Right lobe of liver (tissue), 6 donors: ENCODE data around the gene BIN2. TPM values are rescaled to one million over a fixed set of nuclear protein-coding genes. Genes with fewer than 3 reads are reported as not detected.
"Not testable (repeated sequence)": the region's sequence is repeated elsewhere in the genome, so short reads cannot be mapped to it uniquely, and the experiment has no call there.

Experiments
- ATAC-seq, 4 donors: fragments of 200-7000 bp; cut with Tn5 transposase; one replicate each; pipeline ENCODE4 v1.9.1; 2020; ENCODE audit warnings: mild to moderate bottlenecking in 4 of 4, moderate library complexity in 4 of 4
- DNase-seq, 3 donors: peaks; one replicate each; pipeline ENCODE4 v3.0.0-alpha.2; 2020
- H3K27ac ChIP-seq, 3 donors: fragments of 200-600 bp; one replicate each; pipeline ENCODE4 v1.8.0; 2022
- H3K27me3 ChIP-seq, 2 donors: fragments of 200-600 bp; one replicate each; pipeline ENCODE4 v1.8.0; 2022
- H3K36me3 ChIP-seq, 4 donors: fragments of 200-600 bp; sonication (generic) in 1 of 4; one replicate each; pipeline versions ENCODE4 v1.5.1 to v1.8.0; 2017 to 2022; ENCODE audit warnings: control low read depth in 1 of 4
- H3K4me1 ChIP-seq, 4 donors: fragments of 200-600 bp; sonication (generic) in 1 of 4; one replicate each; pipeline versions ENCODE4 v1.5.1 to v1.8.0; 2017 to 2022; ENCODE audit warnings: control low read depth in 1 of 4
- H3K4me3 ChIP-seq, 3 donors: fragments of 200-600 bp; one replicate each; pipeline ENCODE4 v1.8.0; 2022
- H3K9me3 ChIP-seq, 4 donors: fragments of 200-600 bp; sonication (generic) in 1 of 4; one replicate each; pipeline versions ENCODE4 v1.5.1 to v1.8.0; 2017 to 2022; ENCODE audit warnings: control low read depth in 1 of 4
- POLR2A ChIP-seq: fragments of 450-650 bp; IDR thresholded peaks from one replicate; pipeline ENCODE4 v1.6.1; 2017; ENCODE audit warnings: antibody characterized with exemption, mild to moderate bottlenecking
- WGBS: methylation state at CpG from one replicate; pipeline ENCODE4 v1.1.6; 2018; ENCODE audit warnings: low coverage, low lambda C conversion rate; ENCODE audit not compliant: insufficient coverage; ENCODE audit errors: missing lambda C conversion rate; 5-methylcytosine and 5-hydroxymethylcytosine counted together
- intact Hi-C, 2 donors: fragments of 100-400 bp; cut with DNase I; formaldehyde crosslinking; loops; one replicate each; pipeline versions ENCODE4 v1.11.2 to v1.14.1; 2022
- total RNA-seq, 6 experiments: library from RNA; depleted of rRNA in 2 of 6; stranded (reverse); fragments of >200 nt in 2 of 6; fragmentation: NEBNext Ultra II Directional in 3 of 6; extraction: Animal tissue kit (Norgen Biotek cat#: 25700) in 3 of 6; gene quantifications; one replicate each; pipeline versions ENCODE4 v1.1.0 to v1.2.4, GENCODE V29; 2016 to 2023
- TF ChIP-seq, protein P1 (sequence below), 4 donors: fragments of 200-600 bp in 3 of 4; fragments of 450-650 bp in 1 of 4; IDR thresholded peaks; one replicate each; pipeline versions ENCODE4 v1.5.1 to v1.8.0; 2016 to 2022; ENCODE audit warnings: antibody characterized with exemption in 4 of 4, mild to moderate bottlenecking in 2 of 4
- donor health status: DM: no; HTN: yes; CAD: no.
- donor health status: DM: no; HTN: no; CAD: no.
- donor health status: DM: no; HTN: no; CAD: no.
- donor health status: DM: no; HTN: yes; CAD: no.
- donor health status: DM: no; HTN: yes; CAD: no.

BIN2 gene
- total RNA-seq, 6 experiments from 2014 or later = 2.3 to 5.8 (median 3.7) TPM

DNA sequence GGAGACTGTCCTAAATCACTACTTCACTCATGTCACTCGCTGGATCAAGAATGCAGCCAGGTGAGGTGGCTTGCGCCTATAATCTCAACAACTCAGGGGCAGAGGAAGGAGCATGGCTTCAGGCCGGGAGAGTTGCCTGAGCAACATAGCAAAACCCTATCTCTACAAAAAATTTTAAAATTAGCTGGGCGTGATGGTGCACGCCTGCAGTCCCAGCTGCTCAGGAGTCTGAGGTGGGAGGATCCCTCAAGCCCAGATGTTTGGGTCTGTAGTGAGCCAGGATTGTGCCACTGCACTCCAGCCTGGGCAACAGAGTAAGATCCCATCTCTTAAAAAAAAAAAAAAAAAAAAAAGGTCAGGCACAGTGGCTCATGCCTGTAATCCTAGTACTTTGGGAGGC lies 59.7 kb downstream of the BIN2 start:
- Histone ChIP-seq H3K9me3 (no peaks in the 10 kb centered on the region), H3K36me3 (no peaks in the 10 kb centered on the region), H3K4me3 (no peak overlapping the region), H3K4me1 (peaks cover 0 to 5% (median 0%) of the 10 kb centered on the region in 4 donors), H3K27ac (no peak overlapping the region), H3K27me3 (no peaks in the 10 kb centered on the region)
- WGBS = 95% methylated on average over 3 of the region's 5 CpGs
- TF ChIP-seq, protein P1, sequence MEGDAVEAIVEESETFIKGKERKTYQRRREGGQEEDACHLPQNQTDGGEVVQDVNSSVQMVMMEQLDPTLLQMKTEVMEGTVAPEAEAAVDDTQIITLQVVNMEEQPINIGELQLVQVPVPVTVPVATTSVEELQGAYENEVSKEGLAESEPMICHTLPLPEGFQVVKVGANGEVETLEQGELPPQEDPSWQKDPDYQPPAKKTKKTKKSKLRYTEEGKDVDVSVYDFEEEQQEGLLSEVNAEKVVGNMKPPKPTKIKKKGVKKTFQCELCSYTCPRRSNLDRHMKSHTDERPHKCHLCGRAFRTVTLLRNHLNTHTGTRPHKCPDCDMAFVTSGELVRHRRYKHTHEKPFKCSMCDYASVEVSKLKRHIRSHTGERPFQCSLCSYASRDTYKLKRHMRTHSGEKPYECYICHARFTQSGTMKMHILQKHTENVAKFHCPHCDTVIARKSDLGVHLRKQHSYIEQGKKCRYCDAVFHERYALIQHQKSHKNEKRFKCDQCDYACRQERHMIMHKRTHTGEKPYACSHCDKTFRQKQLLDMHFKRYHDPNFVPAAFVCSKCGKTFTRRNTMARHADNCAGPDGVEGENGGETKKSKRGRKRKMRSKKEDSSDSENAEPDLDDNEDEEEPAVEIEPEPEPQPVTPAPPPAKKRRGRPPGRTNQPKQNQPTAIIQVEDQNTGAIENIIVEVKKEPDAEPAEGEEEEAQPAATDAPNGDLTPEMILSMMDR (IDR thresholded peaks at IDR 0.05) = no peak
- DNase-seq = no peak
- no peak for ATAC-seq
- intact Hi-C loops = no loop called here

DNA sequence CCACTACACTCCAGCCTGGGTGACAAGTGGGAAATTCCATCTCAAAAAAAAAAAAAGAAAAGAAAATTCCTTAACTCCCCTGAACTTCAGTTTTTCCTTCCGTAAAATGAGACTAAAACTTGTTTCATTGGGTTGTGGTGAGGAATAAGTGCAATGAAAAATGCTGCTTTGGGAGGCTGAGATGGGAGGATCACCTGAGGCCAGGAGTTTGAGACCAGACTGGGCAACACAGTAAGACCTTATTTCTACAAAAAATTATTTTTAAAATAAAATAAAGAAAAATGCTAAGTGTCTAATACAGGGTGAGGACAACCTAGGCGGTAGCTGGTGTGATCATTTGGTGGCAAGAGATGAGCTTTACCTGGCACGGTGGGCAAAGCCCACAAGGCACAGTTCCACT lies 60.6 kb downstream of the BIN2 start:
- no peak for DNase-seq
- no peaks in the 10 kb centered on the region for H3K27me3 ChIP-seq
- 97% methylated on average over 3 of the region's 3 CpGs for WGBS
- H3K4me3 ChIP-seq = no peak overlapping the region
- H3K27ac ChIP-seq = no peak overlapping the region
- H3K36me3 ChIP-seq = no peaks in the 10 kb centered on the region
- no peak for ATAC-seq
- no peaks in the 10 kb centered on the region for H3K9me3 ChIP-seq
- no peak for TF ChIP-seq POLR2A
- TF ChIP-seq, protein P1 (IDR thresholded peaks at IDR 0.05) = no peak
- H3K4me1 ChIP-seq = no peaks in the 10 kb centered on the region
- intact Hi-C loops = no loop called here

DNA sequence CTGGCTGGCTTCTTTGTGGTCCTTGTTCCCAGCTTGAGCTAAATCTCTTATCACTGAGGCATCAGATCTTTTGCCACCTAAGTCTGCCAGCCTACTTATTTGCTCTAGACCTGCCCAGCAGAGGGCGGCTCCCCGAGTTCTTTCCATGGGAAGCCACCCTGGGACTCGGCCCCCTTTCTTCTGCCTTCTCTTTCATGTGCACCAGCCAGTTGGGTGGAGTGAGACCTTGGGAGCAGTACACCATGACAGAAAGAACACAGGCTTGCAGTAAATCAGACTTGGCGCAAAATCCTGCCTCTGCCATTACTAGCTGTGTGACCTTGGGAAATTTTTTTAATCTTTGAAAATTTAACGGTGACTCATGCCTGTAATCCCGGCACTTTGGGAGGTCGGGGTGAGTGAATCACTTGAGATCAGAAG lies 61.2 kb downstream of the BIN2 start:
- Histone ChIP-seq H3K36me3 (no peaks in the 10 kb centered on the region), H3K4me1 (no peaks in the 10 kb centered on the region), H3K27ac (no peak overlapping the region), H3K4me3 (no peak overlapping the region), H3K9me3 (no peaks in the 10 kb centered on the region), H3K27me3 (no peaks in the 10 kb centered on the region)
- DNase-seq (peak in 1 of 3 donors; percentile 37), ATAC-seq (peak; percentile 44 to 79 (median 59))
- intact Hi-C loops = no loop called here
- no peak for TF ChIP-seq POLR2A
- TF ChIP-seq, protein P1 (IDR thresholded peaks at IDR 0.05) = peak; percentile 22 to 42 (median 30)
- 43% methylated on average over 7 of the region's 7 CpGs for WGBS

DNA sequence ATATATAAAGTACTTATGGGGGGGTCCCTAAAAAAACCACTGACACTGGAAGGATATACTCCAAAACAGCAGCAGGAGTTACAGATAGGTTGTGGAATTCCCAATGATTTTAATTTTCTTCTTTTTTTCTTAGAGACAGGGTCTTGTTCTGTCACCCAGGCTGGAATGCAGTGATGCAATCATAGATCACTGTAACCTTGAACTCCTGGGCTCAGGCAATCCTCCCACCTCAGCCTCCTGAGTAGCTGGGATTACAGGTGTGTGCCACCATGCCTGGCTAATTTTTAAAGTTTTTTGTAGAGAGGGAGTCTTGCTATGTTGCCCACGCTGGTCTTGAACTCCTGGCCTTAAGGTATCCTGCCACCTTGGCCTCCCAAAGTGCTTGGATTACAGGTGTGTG lies 64.4 kb downstream of the BIN2 start:
- H3K9me3 ChIP-seq, H3K4me1 ChIP-seq, DNase-seq, intact Hi-C loops, H3K36me3 ChIP-seq, H3K27ac ChIP-seq, H3K4me3 ChIP-seq, H3K27me3 ChIP-seq, ATAC-seq: not testable (repeated sequence)
- 100% methylated on average over 1 of the region's 1 CpG for WGBS

DNA sequence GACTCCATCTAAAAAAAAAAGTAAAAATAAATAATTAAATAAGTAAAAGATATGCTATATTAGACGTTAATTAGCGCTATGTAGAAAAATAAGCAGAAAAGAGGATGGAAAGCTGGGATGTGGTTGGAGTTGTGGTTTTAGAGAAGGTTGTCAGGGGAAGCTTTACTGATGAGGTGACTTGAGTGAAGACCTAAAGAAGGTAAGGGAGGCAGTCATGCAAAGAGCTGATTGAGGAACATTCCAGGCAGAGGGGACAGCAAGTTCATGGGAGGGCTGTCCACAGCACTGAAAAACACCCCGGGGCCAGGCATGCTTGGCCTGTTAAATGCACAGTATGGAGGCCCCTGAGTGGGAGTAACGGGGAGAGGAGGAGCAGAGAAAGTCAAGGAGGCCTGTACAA lies 69.4 kb downstream of the BIN2 start:
- no peak for ATAC-seq
- WGBS = 67% methylated on average over 4 of the region's 4 CpGs
- TF ChIP-seq, protein P1 (IDR thresholded peaks at IDR 0.05) = no peak
- no peak for TF ChIP-seq POLR2A
- no peaks in the 10 kb centered on the region for H3K27me3 ChIP-seq
- intact Hi-C loops = no loop called here
- no peak overlapping the region for H3K27ac ChIP-seq
- no peak overlapping the region for H3K4me3 ChIP-seq
- no peaks in the 10 kb centered on the region for H3K9me3 ChIP-seq
- no peak for DNase-seq
- no peaks in the 10 kb centered on the region for H3K36me3 ChIP-seq
- H3K4me1 ChIP-seq = no peaks in the 10 kb centered on the region
